Right lobe of liver (tissue), 6 donors: ENCODE results near the gene TMEM87A. TPM values are rescaled to one million over a fixed set of nuclear protein-coding genes. Genes with fewer than 3 reads are reported as not detected.

Source experiments
- ATAC-seq, 4 donors: fragments of 200-7000 bp; cut with Tn5 transposase; one replicate each; pipeline ENCODE4 v1.9.1; 2020; ENCODE audit warnings: mild to moderate bottlenecking in 4 of 4, moderate library complexity in 4 of 4
- DNase-seq, 3 donors: peaks; one replicate each; pipeline ENCODE4 v3.0.0-alpha.2; 2020
- H3K27ac ChIP-seq, 3 donors: fragments of 200-600 bp; one replicate each; pipeline ENCODE4 v1.8.0; 2022
- H3K27me3 ChIP-seq, 2 donors: fragments of 200-600 bp; one replicate each; pipeline ENCODE4 v1.8.0; 2022
- H3K36me3 ChIP-seq, 4 donors: fragments of 200-600 bp; sonication (generic) in 1 of 4; one replicate each; pipeline versions ENCODE4 v1.5.1 to v1.8.0; 2017 to 2022; ENCODE audit warnings: control low read depth in 1 of 4
- H3K4me1 ChIP-seq, 4 donors: fragments of 200-600 bp; sonication (generic) in 1 of 4; one replicate each; pipeline versions ENCODE4 v1.5.1 to v1.8.0; 2017 to 2022; ENCODE audit warnings: control low read depth in 1 of 4
- H3K4me3 ChIP-seq, 3 donors: fragments of 200-600 bp; one replicate each; pipeline ENCODE4 v1.8.0; 2022
- H3K9me3 ChIP-seq, 4 donors: fragments of 200-600 bp; sonication (generic) in 1 of 4; one replicate each; pipeline versions ENCODE4 v1.5.1 to v1.8.0; 2017 to 2022; ENCODE audit warnings: control low read depth in 1 of 4
- CTCF ChIP-seq, 4 donors: fragments of 200-600 bp in 3 of 4; fragments of 450-650 bp in 1 of 4; IDR thresholded peaks; one replicate each; pipeline versions ENCODE4 v1.5.1 to v1.8.0; 2016 to 2022; ENCODE audit warnings: antibody characterized with exemption in 4 of 4, mild to moderate bottlenecking in 2 of 4
- POLR2A ChIP-seq: fragments of 450-650 bp; IDR thresholded peaks from one replicate; pipeline ENCODE4 v1.6.1; 2017; ENCODE audit warnings: antibody characterized with exemption, mild to moderate bottlenecking
- WGBS: methylation state at CpG from one replicate; pipeline ENCODE4 v1.1.6; 2018; ENCODE audit warnings: low coverage, low lambda C conversion rate; ENCODE audit not compliant: insufficient coverage; ENCODE audit errors: missing lambda C conversion rate; 5-methylcytosine and 5-hydroxymethylcytosine counted together
- intact Hi-C, 2 donors: fragments of 100-400 bp; cut with DNase I; formaldehyde crosslinking; loops; one replicate each; pipeline versions ENCODE4 v1.11.2 to v1.14.1; 2022
- total RNA-seq, 6 experiments: library from RNA; depleted of rRNA in 2 of 6; stranded (reverse); fragments of >200 nt in 2 of 6; fragmentation: NEBNext Ultra II Directional in 3 of 6; extraction: Animal tissue kit (Norgen Biotek cat#: 25700) in 3 of 6; gene quantifications; one replicate each; pipeline versions ENCODE4 v1.1.0 to v1.2.4, GENCODE V29; 2016 to 2023
- donor health status: DM: no; HTN: yes; CAD: no.
- donor health status: DM: no; HTN: no; CAD: no.
- donor health status: DM: no; HTN: no; CAD: no.
- donor health status: DM: no; HTN: yes; CAD: no.
- donor health status: DM: no; HTN: yes; CAD: no.

TMEM87A gene
- total RNA-seq, 6 experiments from 2014 or later, result 12.9 to 22.4 (median 15.7) TPM

GRCh38 chr15:42287931-42288330, 14.7 kb upstream of the TMEM87A start:
- TF ChIP-seq CTCF (IDR thresholded peaks at IDR 0.05) (no peak), POLR2A (no peak)
- ATAC-seq (no peak), DNase-seq (no peak)
- intact Hi-C loops, result no loop called here
- 74% methylated on average over 4 of the region's 4 CpGs for WGBS
- H3K36me3 ChIP-seq, result peaks cover 0 to 6% (median 3%) of the 10 kb centered on the region in 4 donors
- H3K27me3 ChIP-seq, result no peaks in the 10 kb centered on the region
- H3K4me1 ChIP-seq, result peaks cover 0 to 49% (median 5%) of the 10 kb centered on the region in 4 donors
- no peak overlapping the region for H3K4me3 ChIP-seq
- H3K9me3 ChIP-seq, result no peaks in the 10 kb centered on the region
- H3K27ac ChIP-seq, result peak overlapping the region in 1 of 3 donors; percentile 61

- no peaks in the 10 kb centered on the region for H3K36me3 ChIP-seq
- peak overlapping the region; percentile 7 to 61 (median 47) for H3K27ac ChIP-seq
Measured at GRCh38 chr15:42286445-42287029, 13.3 kb upstream of the TMEM87A start.

GRCh38 chr15:42285034-42285433, 11.8 kb upstream of the TMEM87A start:
- intact Hi-C loops, result no loop called here
- Histone ChIP-seq H3K4me3 (no peak overlapping the region), H3K36me3 (no peaks in the 10 kb centered on the region), H3K4me1 (peaks cover 0 to 58% (median 9%) of the 10 kb centered on the region in 4 donors), H3K27me3 (no peaks in the 10 kb centered on the region), H3K27ac (peak overlapping the region in 2 of 3 donors; percentile 47 to 61), H3K9me3 (no peaks in the 10 kb centered on the region)
- 38% methylated on average over 1 of the region's 1 CpG for WGBS
- ATAC-seq, result peak in 3 of 4 donors; percentile 14 to 32 (median 17)
- TF ChIP-seq CTCF (IDR thresholded peaks at IDR 0.05), result no peak
- no peak for DNase-seq

More at GRCh38 chr15:42286445-42287029, 13.3 kb upstream of the TMEM87A start:
- 27% methylated on average over 4 of the region's 4 CpGs for WGBS
- no peak overlapping the region for H3K4me3 ChIP-seq
- TF ChIP-seq POLR2A, result no peak
- no peak for TF ChIP-seq CTCF (IDR thresholded peaks at IDR 0.05)
- peaks cover 0 to 58% (median 9%) of the 10 kb centered on the region in 4 donors for H3K4me1 ChIP-seq
- DNase-seq (no peak), ATAC-seq (peak; percentile 77 to 87 (median 81))
- H3K27me3 ChIP-seq, result no peaks in the 10 kb centered on the region
- intact Hi-C loops, result no loop called here
- no peaks in the 10 kb centered on the region for H3K9me3 ChIP-seq

- TF ChIP-seq POLR2A (no peak), CTCF (IDR thresholded peaks at IDR 0.05) (no peak)
- Histone ChIP-seq H3K4me3 (no peak overlapping the region), H3K27ac (peak overlapping the region in 2 of 3 donors; percentile 47 to 81), H3K9me3 (no peaks in the 10 kb centered on the region), H3K27me3 (no peaks in the 10 kb centered on the region), H3K4me1 (peaks cover 0 to 58% (median 9%) of the 10 kb centered on the region in 4 donors), H3K36me3 (peaks cover 0 to 4% (median 0%) of the 10 kb centered on the region in 4 donors)
- intact Hi-C loops, result no loop called here
- no peak for ATAC-seq
- no peak for DNase-seq
Measured at GRCh38 chr15:42284551-42284950, 11.3 kb upstream of the TMEM87A start.
